GM19452 (cell line): Measurements from ENCODE around the gene BMP7.
"Not testable (repeated sequence)": the region's sequence is repeated elsewhere in the genome, so short reads cannot be mapped to it uniquely, and the experiment has no call there.

Experiments
- ATAC-seq: cut with Tn5 transposase; IDR thresholded peaks from one replicate; pipeline ENCODE4 v1.9.1; 2021; ENCODE audit not compliant: unreplicated experiment

Gene BMP7

DNA sequence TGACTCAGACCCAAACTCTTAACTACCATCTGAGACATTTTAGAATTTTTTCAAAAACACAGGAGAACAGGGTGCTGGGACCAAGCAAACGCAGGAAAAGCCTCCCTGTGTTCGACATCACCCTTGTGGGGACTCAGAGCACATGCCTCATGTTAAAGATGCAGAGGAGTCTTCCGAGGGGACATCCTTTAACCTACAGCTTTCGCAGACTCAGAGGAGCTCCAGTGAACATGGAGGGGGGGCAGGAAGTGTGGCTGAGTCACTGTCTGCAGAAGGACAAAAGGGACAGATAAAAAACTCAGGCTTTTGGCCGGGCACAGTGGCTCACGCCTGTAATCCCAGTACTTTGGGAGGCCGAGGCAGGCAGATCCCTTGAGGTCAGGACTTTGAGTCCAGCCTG lies 15.1 kb downstream of the BMP7 start:
- ATAC-seq: no peak

DNA sequence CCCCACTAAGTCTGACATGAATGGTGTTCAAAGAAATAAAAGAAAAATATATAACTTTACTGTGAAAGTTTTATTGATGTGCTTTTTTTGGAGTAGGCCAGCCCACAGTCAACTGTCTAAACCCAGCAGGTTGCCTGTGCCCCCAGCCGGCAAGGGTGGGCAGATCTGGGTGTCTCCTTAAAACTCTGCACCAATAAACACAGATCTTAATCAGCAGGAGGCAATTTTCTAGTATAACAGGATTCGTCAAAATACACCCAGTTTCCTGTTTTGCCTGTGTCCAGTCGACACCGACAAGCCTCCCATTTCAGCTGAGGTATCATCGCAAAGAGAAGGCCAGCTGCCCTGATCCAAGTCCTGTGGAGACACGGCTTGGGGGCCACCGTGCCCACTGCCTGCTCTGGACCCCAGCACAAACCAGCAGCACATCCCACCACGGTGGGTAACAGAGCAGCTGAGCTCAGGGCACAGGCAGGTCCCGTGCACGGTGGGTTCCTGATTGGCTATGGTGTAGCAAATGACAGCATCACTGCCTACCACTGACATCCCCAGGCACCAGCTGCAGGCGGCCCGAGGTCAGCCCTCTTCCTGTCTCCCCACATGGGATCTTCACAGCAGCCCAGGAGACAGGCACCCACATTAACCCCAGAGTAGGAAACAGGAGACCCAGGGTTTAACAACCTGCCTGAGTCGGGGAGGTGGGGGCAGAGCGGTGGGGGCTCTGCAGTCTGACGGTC lies 15.7 kb downstream of the BMP7 start:
- ATAC-seq: no peak

DNA sequence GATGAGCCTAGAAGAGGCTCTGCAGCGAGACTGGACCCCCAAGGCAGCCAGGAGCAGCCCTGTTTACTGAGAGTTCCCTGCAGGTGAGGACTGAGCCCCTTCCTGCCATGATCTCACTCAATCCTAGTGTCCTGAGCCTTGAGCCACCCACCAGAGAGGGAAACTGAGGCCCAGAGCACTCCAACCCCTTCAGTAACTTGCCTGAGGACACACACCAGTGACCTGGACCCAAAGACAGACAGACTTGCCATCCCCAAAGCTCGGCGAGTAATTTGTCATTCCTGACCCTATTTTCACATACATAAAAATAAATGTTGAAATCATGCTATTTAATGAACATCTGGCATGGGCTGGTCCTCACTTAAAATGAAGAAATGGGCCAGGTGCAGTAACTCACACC lies 16.7 kb downstream of the BMP7 start:
- ATAC-seq: no peak

DNA sequence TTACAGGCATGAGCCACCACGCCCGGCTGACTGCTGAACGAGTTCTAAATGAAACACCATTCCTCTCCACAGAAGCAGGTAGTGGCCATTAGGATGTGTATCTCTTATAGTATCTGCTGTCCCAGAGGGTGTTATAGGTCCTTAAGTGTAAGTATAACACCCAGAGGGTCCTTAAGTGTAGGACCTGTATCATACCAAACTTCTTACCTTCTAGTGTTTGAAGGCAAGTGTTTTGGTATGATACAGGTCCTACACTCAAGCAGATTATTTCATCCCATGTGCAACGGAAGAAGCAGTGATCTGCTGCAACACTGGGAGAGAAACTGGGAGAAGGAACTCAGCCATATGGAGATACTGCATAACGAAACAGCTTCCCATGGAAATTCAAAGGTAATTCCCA lies 17.4 kb downstream of the BMP7 start:
- ATAC-seq: no peak

DNA sequence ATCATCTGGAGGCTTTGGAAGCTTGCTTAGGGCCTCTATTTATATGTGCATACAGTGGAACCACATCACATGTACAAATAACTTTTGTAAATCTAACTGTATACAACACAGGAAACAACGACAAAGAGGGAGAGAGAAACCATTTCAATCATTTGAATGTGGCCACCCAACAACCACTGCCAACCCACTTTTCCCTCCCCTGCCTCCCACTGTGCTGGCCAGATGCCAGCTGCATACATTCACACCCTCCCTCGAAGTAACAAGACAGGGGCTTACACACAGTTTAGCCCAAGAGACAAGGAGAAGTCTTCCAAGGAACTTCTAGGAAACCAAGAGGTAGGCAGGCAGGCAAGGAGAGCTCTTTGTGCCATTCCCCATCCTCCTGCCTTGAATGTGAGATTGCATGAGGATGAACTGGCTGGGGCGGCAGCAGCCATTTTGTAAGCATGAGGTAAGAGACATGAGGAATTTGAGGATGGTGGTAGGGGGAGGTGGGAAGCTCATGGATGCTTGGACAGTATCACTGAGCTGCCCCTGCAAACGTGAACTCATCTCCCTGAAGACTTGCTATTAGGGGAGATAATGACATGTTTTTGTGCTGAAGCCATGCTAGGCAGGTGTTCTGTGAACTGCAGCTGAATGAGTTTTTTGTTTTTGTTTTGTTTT lies 18.2 kb downstream of the BMP7 start:
- no peak for ATAC-seq

DNA sequence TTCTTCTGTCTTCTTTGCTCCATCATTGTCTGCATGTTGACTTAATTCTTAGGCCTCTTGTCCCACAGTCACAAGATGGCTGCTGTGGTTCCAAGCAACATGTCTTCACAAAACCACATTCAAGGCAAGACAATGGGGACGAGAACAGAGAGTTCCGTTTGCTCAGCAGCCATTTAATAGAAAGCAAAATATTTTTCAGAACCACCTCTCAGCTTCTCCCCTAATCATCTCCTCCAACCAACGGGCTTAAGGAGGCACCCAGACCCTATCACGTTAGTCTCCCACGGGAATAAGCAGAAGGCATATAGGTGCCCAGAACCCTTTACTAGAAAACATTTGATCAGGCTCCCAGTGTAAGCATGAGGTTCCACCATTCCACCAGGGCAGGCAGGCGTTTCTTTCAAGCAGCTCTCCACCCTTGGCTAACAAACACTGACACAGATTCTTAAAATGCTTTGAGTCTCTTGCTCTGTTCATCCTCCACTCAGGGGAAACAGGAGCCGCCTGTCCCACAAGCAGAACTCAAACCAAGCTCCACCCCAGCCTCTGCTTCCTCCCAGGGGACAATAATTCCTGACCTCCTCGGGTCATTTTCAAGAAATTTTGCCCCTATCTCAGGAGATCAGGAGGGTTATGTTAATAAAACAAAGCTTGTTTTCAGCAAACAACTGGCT lies 19.0 kb downstream of the BMP7 start:
- ATAC-seq: no peak

DNA sequence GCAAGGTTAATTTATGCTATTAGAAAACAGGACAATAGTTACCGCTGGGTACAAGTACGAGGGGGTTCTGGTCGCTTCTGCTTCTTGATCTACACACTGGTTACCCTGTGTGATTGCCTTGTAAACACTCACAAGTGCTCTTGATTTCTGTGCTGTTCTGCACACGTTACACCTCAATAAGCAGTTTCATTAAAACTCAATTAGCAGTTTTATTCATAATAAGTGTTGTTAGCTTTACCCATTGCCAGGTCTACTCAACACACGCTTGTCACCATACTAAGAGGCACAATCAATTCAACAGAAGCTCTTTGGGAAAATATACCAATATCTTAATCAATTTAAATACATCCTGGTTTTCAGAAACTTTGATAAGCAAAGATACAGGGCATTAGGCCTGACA lies 20.4 kb downstream of the BMP7 start:
- no peak for ATAC-seq

DNA sequence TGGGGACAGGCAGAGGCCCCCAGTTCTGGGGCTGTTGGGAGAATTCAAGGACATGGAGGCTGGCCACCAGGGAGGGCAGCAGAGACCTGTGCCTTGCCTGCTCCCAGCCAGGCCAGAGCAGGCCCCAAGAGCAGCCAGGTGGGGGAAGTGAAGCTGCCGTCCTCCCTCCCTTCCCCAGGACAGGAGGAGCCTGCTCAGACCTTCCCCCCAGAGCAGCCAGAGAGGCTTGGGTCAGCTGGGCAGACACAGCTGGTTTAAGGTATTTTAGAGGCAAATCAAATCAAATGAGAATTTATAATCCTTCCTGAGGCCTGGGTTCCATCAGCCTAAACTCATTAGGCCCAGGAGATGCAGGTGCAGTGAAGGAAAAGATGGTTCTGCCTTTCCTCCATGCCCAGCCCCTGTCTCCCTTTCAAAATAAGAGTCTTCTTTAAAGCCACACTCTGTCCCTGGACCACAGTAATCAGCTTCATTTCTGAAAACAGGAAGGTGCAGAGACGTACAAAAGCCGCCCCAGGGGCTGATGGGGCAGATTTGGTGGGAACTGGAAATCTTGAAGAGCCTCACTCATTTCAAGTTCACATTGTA lies 21.7 kb downstream of the BMP7 start:
- no peak for ATAC-seq

DNA sequence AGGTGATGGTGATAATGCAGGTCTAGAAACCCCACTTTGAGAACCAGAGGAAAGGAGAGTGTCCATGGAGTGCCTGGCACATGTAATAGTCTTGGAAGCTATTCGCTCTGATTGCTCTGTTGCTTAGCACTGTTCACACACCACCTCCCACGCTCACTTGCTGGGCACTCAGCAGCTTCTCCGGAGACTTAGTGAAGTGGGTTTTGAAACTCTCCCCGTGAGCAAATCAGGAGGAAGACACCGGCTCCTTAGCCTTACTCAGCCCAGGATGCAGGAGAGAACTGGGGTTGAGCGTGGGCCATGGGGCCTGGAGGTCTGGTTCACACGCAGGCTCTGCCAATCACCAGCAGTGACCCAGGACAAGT lies 22.2 kb downstream of the BMP7 start:
- no peak for ATAC-seq

DNA sequence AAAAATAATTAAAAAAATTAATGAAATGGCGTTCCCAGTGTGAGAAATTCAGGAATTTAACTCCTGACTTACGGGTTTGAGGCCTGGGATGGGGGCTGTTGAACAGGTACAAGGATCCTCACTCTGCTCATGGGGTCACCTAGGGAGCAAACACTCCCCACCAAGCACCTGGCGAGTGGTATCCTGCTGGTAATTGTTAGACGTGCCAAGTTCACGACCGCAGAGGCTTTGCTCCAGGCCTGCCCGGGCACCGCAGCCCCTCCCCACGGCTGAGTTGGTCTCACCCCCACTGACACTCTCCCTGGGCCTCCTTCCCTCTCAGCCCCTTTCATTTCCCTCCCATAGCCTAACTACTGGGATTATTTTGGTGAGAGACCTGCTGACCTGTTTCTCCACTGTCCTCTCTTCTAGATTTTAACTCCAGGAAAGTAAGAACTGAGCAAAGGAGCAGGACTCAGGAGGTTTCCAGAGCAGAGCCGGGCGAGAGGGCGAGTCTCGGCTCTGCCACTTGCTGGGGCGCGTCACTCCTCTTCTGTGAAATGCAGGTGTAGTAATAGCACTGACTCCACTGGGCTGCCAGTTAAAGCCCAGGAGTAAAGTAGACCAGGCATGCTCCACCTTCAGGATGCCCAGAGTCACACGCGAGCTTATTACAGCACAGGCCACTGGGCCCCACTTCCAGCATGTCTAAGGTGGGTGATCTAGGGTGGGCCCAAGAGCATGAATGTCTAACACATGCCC lies 22.8 kb downstream of the BMP7 start:
- ATAC-seq: no peak

DNA sequence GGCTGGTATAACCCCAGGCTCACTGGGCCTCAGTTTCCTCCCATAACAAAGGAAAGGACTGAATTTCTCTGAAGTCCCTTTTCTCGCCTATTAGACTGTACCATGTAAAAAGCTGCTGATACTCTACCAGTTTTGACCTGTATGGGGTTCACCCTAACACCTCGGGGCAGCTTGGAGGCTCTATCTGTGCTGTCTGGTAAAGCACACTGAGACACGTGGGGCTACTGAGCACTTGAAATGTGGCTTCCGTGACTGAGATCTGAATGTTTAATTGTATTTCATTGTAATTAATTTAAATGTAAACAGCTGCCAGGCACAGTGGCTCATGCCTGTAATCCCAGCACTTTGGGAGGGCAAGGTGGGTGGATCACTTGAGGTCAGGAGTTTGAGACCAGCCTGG lies 24.0 kb downstream of the BMP7 start:
- ATAC-seq: no peak

DNA sequence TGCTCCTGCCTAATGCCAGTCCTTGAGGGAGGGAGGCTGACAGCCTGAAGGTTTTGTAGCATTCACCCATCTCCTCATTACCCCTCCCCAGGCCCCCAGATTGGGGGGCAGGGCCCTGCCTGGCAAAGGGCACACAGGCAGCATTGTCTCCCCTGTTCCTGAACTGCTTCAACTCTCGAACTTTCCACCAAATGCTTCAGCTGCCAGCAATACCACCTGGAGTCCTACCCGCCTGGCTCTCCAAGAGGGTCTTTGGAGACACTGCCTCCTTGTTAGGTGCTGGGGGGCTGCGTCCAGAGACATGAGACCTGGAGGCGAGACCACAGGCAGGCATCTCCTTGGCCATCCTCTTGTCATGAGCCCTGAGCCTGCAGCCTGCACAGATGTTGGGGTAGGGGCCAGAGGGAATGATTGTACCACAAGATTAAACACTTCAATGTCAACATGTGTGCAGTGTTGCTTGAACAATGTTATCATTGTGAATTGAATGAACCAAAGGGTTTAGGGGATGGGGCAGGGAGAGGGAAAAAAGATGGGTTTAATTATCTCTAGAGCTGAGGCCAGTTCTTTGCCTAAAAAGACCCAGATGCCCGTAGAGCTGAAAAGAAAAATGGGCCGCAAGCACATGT lies 25.0 kb downstream of the BMP7 start:
- no peak for ATAC-seq

DNA sequence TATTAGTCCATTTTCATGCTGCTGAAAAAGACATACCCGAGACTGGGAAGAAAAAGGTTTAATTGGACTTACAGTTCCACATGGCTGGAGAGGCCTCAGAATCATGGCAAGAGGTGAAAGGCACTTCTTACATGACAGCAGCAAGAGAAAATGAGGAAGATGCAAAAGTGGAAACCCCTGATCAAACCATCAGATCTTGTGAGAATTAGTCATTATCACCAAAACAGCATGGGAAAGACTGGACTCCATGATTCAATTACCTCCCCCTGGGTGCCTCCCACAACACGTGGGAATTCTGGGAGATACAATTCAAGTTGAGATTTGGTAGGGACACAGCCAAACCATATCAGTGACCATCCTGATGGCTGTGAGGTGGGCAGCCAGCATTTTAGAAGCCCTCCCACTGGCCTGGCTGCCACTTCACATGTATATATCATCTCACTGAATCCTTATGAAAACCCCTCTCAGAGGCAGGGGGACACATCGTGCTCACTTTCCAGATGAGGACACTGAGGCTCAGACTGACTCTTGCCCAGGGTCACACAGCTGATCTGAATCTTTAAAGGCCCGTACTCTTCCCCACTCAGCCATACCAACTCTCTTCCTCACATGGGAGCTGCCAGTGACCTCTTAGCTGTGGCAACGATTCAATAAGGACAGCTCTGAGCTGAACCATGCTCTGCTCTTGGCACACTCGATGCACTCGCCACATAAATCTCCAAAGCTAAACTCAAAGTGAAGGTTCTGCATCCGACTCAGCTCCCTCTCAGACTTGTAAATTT lies 25.7 kb downstream of the BMP7 start:
- ATAC-seq: no peak

DNA sequence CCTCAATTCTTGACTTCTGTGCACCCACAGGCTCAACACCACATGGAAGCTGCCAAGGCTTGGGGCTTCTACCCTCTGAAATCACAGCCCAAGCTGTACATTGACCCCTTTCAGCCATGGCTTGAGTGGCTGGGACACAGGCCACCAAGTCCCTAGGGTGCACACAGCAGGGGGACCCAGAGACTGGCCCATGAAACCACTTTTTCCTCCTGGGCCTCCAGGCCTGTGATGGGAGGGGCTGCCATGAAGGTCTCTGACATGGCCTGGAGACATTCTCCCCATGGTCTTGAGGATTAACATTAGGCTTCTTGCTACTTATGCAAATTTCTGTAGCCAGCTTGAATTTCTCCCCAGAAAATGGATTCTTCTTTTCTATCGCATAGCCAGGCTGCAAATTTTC lies 26.7 kb downstream of the BMP7 start:
- ATAC-seq: not testable (repeated sequence)

DNA sequence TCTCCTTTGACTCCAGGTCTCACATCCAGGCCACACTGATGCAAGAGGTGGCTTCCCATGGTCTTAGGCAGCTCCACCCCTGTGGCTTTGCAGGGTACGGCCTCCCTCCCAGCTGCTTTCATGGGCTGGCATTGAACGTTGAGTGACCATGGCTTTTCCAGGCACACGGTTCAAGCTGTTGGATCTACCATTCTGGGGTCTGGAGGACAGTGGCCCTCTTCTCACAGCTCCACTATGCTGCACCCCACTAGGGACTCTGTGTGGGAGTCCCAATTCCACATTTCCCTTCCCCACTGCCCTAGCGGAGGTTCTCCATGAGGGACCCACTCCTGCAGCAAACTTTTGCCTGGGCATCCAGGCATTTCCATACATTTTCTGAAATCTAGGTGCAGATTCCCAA lies 27.1 kb downstream of the BMP7 start:
- not testable (repeated sequence) for ATAC-seq

DNA sequence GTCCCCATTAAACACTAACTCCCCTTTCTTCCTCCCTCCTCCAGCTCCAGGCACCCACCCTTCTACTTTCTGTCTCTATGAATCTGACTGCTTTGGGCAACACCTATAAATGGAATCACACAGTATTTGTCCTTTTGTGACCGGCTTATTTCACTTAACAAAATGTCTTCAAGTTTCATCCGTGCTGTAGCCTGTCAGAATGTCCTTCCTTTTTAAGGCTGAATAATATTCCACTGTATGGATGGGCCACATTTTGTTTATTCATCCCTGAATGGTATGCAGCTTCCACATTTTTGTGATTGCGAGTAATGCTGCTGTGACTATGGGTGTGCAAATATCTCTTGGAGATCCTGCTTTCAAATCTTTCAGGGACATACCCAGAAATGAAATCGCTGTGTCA lies 28.4 kb downstream of the BMP7 start:
- no peak for ATAC-seq

DNA sequence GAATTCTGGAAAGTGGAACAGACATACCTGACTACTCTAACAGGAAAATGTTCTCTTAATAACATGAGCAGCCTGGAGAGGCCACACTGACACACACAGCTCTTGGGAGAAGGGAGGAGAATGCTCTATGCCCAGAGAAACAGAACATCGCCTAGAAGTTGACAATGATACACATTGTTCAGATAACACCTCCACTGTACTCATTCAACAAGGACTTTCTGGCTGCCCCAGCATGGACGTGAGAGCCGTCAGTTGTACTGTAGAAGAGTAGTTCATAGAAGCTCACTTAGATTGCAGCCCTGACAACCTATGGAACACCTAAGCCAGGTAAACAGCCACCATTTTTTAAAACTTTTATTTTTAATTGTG lies 28.9 kb downstream of the BMP7 start:
- no peak for ATAC-seq

DNA sequence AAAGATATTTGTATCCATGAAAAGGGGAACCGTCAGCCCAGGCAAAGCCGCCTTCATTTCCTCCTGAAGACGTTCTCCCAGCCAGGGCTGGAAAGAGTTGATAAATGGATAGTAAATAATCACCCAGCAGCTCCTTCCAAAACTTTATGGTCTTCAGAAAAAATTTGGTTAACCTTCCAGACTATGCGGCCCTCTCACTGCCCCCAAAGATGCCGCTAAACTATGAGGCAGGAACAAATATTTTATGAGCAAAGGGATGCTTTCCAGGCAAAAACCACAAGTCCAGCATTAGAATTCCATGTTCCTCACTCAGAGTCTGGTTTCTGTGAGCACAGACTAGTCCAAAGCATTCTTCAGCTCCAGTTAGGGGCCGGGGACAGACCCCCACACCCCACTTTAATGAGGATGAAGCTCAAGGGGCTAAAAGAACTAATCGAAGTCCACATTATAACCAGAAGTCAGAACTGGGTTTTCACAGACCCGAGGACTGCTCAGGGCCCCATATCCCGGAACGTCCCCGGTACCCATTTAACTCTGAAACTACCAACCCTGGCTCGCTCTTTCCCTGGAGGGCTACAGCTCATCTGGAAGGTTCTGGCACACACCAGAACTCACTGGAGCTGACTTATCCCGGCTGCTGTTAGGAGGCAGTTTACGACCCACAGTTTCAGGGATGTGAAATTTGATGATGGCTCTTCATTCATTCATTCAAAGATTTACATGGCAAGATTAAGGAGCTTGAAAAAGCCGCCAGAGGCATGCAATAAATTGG lies 29.4 kb downstream of the BMP7 start:
- ATAC-seq: no peak

DNA sequence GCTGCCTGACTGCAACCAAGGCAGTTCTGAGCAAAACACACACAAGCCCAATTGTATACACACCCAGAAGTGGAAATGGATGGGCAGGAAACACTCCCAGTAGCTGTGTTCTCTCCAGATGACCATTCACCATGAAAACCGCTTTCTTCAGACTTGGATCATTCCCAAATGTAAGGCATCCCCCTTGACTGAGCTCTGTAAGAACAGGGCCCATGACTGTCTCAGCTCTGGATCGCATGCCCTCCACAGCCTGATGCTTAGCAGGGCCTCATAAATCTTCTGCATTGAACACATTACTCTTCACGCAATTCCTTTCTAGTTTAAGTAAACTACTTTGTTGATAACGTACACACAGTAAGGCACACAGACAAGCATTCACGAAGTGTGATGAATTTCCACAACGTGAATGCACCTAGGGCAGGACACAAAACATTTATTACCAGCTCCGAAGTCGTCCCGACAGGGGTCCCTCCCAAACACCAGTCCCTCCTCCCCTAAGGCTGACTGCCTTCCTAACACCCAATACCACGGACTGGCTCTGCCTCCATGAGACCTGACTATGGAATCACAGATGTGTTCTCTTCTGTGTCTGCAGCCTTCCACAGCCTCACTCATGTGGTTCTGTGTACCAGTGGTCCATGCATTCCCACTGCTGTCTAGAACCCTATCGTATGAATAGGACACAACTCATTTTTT lies 31.7 kb downstream of the BMP7 start:
- no peak for ATAC-seq
